GM21529 (cell line): ENCODE data around the gene ITGAL.
"Not testable (repeated sequence)": the region's sequence is repeated elsewhere in the genome, so short reads cannot be mapped to it uniquely, and the experiment has no call there.

ENCODE experiments used
- ATAC-seq: cut with Tn5 transposase; IDR thresholded peaks from one replicate; pipeline ENCODE4 v1.9.1; 2021; ENCODE audit not compliant: unreplicated experiment

Gene ITGAL

GRCh38 chr16:30472328-30472942 is at the start of gene ITGAL:
ITGAL (plus strand) TSS chr16:30472742; CDS start chr16:30472838, 96 bp downstream.
- ATAC-seq: peak; percentile 48

DNA sequence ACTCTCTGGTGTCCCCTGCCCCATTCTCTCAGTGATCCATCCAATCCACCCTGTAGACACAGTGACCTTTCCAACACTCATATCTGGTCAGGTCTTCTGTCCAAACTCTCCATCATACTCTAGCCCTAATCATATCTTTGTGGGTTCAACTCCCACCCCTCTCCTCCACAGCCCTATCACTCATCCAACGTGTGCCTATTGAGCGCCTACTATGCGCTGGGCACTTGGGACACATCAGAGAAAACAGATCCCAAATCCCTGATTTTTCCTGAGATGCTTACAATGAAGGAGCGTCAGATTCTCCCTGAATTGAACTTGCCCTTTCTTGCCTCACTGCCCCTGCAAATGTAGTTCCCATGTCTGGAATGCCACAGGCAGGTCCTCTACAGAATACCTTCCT is 44.5 kb upstream of the ITGAL start:
- ATAC-seq: no peak

DNA sequence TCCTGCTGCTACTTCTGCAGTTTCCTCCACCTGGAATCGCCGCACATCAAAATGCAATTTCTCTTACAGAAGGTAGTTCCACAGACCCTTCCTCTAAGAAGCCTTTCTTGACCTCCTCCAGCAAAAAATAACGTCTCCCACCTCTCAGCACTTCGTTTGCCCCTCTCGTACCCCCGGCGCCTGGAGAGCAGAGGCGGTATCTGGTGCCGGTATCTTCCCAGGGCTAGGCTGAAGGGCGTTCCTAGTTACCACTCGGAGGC is 43.2 kb upstream of the ITGAL start:
- ATAC-seq: peak; percentile 21

DNA sequence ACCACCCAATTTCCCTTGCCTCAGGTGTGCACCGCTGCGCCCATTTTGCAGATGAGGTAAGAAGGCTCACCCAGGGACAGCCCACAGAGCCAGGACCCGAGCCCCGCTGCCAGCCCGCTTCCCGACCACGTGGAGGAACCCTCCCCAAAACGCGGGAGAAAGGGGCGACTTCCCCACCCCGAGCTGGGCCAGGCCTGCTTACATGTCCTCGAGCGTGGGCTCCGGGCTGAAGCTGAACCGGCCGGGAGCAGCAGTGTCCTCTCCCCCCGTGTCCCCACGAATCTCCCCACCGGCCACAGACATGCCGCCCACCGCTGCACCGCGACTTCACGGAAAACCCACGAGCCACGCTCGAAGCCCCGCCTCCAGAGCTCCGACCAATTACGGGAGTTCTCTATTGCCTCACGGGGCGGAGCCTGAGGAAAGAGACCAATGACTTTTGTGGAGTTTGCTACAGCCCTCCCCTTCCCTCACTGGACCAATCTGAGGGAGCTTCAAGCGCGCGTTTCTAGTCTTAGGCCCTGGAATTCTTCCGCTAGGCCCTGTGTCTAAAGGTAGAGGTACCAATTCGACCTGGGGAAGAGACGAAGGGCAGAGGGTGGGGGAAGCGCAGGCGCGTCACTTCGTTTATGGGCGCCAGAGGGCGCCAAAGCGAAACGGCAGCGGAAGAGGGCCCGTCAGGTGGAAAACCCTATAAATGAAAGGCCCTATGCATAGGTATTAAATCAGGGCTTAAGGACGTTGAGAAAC is 42.7 kb upstream of the ITGAL start, which contains the start of gene DCTPP1:
Gene DCTPP1 (minus strand): TSS at position 353 of the 750 bp plus-strand sequence. CDS start 50 bp downstream, at position 303.
- peak; percentile 94 for ATAC-seq

DNA sequence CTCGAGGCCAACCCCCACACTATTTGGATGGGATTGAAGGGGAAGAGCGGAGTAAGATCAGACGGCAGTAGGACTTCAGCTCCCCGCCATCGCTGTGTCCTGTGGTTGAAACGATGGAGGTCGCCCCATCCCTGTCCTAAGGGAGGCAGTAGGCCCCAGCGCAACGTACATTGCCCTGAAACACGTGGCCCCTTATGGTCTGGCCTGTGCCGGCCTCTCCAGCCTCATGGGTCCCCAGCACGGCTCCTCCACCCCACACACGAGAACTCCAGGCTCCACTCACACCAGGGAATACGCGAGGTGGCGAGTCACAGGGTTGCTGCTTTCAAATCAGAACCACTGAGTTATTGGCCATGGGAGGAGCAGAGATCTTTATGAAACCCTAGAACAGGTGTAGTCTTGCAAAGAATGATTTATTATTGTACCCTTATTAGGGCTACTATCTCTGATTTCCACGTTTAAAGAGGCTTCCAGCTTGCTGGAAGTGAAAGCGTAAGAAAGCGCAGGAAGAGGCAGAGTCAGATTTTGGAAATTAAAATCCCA is 42.0 kb upstream of the ITGAL start:
- ATAC-seq: peak; percentile 6

- no peak for ATAC-seq
Measured at GRCh38 chr16:30434852-30435251, 37.7 kb upstream of the ITGAL start.

DNA sequence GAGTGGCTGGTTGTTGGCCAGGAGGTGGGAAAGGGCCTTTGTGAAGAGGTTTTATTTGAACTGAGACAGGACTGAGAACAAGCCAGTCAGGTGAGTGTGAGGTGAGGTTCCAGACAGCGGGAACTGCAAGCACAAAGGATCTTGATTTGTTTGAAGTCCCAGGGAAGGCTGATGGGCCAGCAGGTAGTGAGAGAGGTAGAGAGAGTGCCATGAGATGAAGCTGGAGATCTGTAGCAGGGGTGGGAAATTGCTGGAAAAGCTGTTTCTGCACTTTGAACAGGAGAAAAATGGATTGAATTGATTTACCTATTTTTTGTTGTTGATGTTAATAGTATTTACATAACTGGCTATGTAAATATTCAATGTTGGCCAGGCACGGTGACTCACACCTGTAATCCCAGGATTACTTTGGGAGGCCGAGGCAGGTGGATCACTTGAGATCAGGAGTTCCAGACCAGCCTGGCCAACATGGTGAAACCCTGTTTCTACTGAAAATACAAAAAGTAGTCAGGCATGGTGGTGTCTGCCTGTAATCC is 35.0 kb upstream of the ITGAL start:
- ATAC-seq: no peak

GRCh38 chr16:30438835-30439234 is 33.7 kb upstream of the ITGAL start:
- ATAC-seq: no peak

- ATAC-seq: no peak
Measured at GRCh38 chr16:30439720-30440348, 32.7 kb upstream of the ITGAL start.

DNA sequence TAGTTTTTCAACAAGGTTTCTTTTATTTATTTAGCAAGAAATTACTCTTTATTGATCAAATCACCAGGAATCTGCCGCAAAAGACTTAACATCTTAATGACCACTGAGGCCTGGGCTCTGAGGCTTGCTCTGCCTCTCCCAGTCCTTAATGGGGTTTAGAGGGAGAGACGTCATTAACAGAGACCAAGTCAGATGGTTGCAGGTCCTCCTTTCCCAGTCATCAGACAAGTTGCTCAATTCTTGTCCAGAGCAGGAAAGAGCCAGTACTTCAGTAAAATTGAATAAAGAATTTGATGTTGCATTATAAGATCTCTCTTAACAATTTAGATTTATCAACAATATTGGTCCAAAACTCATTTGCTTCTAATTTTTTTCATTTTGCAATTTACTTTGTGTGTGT is 28.9 kb upstream of the ITGAL start:
- ATAC-seq: no peak

DNA sequence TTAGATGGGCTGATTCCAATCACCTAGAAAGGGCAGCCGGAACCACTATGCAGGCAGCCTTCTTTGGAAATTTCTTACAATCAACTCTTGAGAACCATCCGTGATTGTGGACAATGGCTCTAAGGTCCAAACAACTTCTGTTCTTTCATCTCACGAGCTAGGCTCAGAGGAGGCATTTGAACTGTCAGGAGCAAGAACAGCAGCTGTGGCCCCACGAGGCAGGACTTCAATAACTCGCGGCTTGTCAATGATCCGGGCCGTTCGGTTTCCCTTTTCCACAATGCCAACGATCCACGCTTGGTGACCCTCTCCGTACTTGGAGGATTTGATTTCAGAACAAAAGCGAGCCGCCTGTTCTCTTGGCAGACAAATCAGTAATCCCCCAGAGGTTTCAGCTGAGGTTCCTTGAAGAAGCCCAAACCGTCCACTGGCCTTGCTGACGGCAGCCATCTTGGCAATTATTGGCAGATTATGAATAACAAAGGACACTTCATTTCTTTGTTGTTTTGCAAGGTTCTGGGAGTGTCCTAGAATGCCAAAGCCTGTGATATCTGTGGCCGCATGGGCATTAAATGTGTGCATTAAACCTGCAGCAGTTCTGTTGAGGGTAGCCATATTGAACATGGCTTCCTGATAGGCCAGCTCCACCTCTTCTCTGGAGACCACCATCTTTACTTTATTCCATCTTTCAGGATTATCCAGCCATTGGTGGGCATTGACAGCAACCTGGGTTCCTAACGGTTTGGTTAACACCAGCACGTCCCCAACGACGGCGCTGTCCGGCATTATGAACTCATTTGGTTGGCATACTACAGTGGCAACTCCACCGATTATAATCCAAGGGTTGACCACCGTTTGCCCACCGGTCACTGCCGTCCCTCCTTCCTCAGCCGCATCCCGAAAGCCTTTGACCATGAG is 28.1 kb upstream of the ITGAL start:
- ATAC-seq: no peak

- ATAC-seq: peak; percentile 27
Measured at GRCh38 chr16:30445149-30445407, 27.5 kb upstream of the ITGAL start.

GRCh38 chr16:30445408-30446202 is 26.9 kb upstream of the ITGAL start, which contains the start of gene SEPHS2:
SEPHS2 (minus strand) TSS chr16:30445874; CDS start chr16:30445727, 147 bp downstream.
- peak; percentile 85 for ATAC-seq

DNA sequence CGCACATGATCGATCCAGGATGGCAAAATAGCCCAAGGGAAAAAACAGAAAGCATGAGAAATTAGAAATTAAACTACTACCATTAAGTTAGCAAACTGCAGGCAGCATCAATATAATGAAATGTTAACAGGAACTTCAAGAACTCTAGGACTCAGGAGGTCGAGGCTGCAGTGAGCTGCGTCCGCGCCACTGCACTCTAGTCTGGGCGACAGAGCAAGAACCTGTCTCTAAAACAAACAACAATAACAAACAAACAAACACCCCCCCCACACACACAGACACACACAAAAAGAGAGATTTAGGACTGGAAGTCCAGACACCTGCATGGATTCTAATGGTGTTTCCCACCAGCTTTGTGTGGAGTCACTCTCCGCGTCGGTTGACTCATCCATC is 26.3 kb upstream of the ITGAL start:
- no peak for ATAC-seq

- ATAC-seq: no peak
Measured at GRCh38 chr16:30447512-30448226, 24.9 kb upstream of the ITGAL start.

GRCh38 chr16:30449116-30449435 is 23.5 kb upstream of the ITGAL start:
- ATAC-seq: no peak

DNA sequence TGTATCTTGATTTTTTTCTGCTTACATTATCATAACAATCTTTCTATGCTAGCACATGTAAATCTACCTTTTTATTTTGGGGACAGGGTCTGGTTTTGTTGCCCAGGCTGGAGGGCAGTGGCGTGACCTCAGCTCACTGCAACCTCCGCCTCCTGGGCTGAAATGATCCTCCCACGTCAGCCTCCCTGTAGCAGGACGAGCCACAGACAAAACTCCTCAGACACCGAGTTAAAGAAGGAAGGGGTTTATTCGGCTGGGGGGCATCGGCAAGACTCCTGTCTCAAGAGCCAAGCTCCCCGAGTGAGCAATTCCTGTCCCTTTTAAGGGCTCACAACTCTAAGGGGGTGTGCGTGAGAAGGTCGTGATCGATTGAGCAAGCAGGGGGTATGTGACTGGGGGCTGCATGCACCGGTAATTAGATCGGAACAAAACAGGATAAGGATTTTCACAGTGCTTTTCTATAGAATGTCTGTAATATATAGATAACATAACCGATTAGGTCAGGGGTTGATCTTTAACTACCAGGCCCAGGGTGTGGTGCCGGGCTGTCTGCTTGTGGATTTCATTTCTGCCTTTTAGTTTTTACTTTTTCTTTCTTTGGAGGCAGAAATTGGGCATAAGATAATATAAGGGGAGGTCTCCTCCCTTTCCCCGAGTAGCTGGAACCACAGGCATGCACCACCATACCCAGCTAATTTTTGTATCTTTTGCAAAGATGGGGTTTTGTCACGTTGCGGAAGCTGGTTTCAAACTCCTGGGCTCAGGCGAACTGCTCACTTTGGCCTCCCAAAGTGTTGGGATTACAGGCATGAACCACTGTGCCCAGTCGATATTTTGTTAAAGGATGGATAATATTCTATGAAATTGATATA is 19.6 kb upstream of the ITGAL start:
- ATAC-seq: not testable (repeated sequence)

DNA sequence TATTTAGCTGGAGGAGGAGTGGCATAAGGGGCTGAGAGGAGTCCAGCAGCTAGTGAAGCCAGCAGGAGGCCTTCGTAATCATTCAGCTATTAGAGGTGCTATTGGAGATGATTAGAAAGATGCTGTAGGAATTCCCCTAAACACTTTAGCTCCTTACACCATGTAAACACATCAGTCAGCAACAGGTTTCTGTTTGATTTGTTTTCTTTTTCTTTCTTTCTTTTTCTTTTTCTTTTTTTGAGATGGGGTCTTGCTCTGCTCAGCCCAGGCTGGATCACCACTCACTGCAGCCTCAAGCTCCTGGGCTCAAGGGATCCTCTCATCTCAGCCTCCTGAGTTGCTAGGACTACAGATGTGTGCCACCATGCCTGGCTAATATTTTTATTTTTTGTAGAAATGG is 16.2 kb upstream of the ITGAL start:
- no peak for ATAC-seq

DNA sequence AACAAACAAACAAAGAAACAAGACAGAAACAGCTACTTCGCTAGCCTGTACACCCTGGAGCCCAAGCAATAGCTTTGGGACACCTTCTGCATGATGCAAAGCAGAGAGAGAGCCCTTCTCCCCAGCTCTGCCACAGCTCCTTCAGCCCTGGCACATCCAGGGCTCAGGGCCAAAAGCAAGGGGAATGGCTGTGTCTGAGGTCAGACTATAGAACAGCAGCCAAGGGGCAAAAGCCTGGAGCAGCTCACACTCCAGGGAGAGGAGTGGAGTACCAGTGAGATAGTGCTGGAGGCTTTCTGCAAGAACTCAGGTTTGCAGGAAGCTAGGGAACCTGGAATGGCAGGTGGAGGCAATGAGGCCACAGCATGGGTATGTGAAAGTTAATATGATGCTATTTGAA is 15.3 kb upstream of the ITGAL start:
- ATAC-seq: no peak
